GM18511 (cell line): ENCODE measurements around the gene RUNDC1.

Experiments used
- ATAC-seq: cut with Tn5 transposase; IDR thresholded peaks from one replicate; pipeline ENCODE4 v1.9.1; 2021; ENCODE audit warnings: mild to moderate bottlenecking, moderate library complexity; ENCODE audit not compliant: unreplicated experiment

Gene RUNDC1

DNA sequence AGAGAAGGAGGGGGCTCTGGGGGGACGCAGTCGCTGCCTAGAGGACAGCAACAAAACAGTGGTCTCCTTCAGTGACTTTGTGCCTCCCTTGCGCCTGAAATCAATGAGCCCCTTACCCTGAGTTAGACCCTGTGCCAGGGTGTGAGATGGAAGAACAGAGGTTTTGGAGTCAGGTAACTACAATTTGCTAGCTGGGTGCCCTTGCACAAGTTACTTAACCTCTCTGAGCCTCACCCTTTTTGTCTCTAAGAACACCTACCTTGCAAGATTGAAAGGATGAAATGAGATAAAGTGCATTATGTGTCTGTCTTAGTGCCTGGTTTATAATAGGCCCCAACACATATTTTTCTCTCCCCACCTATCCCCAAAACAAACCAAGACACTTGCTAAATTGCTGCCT, 54.5 kb downstream of the RUNDC1 start:
- no peak for ATAC-seq

DNA sequence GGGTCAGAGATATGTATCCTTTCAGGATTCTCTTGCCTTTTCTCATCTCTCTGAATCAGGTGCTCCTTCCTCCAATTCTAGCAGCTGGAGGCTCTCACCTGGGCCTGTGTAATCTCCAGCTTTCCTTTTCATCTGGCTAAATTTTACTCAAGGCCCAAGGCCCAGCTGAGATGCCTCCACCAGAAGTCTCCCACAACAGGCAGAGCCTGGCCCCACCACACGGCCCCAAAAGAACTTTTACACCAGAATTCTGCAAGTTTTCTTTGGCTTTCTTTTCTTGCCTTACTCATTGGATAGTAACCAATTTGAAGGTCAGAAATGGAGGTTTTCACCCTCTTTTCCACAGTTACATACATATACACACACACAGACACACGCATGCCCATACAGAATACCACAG, 59.3 kb downstream of the RUNDC1 start:
- no peak for ATAC-seq

DNA sequence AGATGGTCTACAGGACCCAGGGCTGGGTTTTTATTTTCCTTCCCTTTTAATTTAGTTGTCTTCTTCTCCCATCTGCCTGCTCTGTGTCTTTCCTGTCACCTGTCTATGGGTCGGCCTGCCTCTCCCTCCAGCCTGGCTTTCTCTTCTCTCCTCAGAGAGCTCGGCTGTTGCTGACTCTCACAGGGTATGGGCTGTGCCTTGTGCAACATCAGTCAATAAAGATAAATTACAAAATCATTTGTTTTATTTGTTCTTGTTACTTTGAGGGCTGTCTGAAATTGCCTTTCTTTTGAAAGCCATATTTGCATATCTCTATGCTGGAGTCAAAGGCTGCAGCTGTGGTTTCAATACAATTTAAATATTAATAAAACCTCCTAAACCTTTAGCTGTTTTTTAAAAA, 60.3 kb downstream of the RUNDC1 start:
- ATAC-seq = no peak

DNA sequence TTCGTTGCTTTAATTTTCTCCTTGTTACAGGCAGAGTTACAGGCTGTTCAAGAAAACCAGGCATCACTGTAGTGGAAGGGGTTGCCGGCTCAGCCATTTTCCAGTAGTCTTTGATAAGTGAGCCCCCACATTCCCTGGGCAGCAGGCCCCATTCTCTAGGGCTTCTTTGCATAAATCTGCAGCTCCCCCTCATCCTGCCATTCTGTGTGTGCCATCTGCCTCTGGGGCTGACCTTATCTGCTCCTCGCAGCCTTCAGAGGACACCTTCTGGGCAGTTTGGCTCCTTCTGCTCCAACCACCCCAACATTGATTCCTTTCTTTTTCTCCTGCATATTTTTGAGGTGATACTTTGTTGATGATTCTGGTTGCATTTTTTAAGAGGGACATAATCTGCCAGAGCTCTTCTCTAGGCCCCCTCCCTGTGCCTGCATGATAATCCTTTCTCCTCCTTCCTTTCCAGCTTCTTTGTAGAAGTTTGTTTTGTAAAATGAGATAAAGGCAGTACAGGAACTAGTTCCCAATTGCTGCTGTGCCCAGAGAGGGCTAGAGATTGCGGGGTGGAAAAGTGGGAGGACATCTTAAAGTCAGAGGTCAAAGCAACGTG, 61.8 kb downstream of the RUNDC1 start:
- ATAC-seq = no peak
